K562 (cell line): ENCODE results near the gene ANO9. TPM values are rescaled to one million over a fixed set of nuclear protein-coding genes. Genes with fewer than 3 reads are reported as not detected.
A peak's percentile ranks its signal among the peaks of the same experiment; 100 is the strongest.

ENCODE experiments used
- ATAC-seq: fragments of 200-7000 bp; cut with Tn5 transposase; 3 replicates; pipeline ENCODE4 v1.9.1; 2020; ENCODE audit warnings: moderate library complexity
- BruUV-seq: library from RNA; stranded (reverse); fragments of 400-500 nt; replicated peaks from 2 replicates; lab custom pipeline; 2021; lab: Mats Ljungman, UMichigan
- CTCF ChIA-PET: fragments of 300-600 bp; formaldehyde crosslinking; extraction: SDS; loops from one replicate; lab custom pipeline; 2021; ENCODE audit warnings: low intra/inter-chr PET ratio; lab: Yijun Ruan, JAX
- POLR2A ChIA-PET: fragments of 300-600, 350-650 bp; sonication (Branson Sonifier 250); formaldehyde crosslinking; extraction: SDS; loops from one replicate; lab custom pipeline; 2021; ENCODE audit warnings: antibody characterized with exemption, inconsistent platforms; lab: Yijun Ruan, JAX
- DNase-seq, 4 experiments: peaks; one replicate each; pipeline versions ENCODE4 v3.0.0 to v3.0.0-alpha.2; 2011 to 2018; ENCODE audit warnings: low spot score in 3 of 4, mixed read lengths in 3 of 4; ENCODE audit errors: extremely low read depth in 1 of 4
- FAIRE-seq: peaks from 2 replicates; lab custom pipeline; 2011; peaks lifted over from hg19 to GRCh38; lab: Jason Lieb, UNC
- H2AFZ ChIP-seq: 2 replicates; pipeline ENCODE4 v1.6.0; 2011; ENCODE audit warnings: low read depth, low read length, control low read depth, inconsistent platforms
- H3K27ac ChIP-seq: fragments of 200-600 bp; 3 replicates; pipeline ENCODE4 v1.8.0; 2011; ENCODE audit warnings: low read depth, mild to moderate bottlenecking, control low read depth, inconsistent platforms, low read length, moderate library complexity, mixed read lengths; ENCODE audit errors: extremely low read depth
- H3K27me3 ChIP-seq, 2 experiments: fragments of 300-600 bp in 1 of 2; 2 replicates in 1 of 2; 3 replicates in 1 of 2; pipeline versions ENCODE4 v1.6.0 to v1.8.0; 2011; ENCODE audit warnings: inconsistent platforms in 2 of 2, low read length in 2 of 2, mild to moderate bottlenecking in 1 of 2, mixed read lengths in 1 of 2, moderate library complexity in 1 of 2; ENCODE audit not compliant: control insufficient read depth in 2 of 2, insufficient read depth in 2 of 2
- H3K36me3 ChIP-seq: fragments of 300-600 bp; 3 replicates; pipeline ENCODE4 v1.8.0; 2011; ENCODE audit warnings: mild to moderate bottlenecking, low read length, inconsistent platforms; ENCODE audit not compliant: control insufficient read depth, insufficient read depth
- H3K4me1 ChIP-seq, 2 experiments: fragments of 200-600 bp in 1 of 2; replicated peaks in 1 of 2; 2 replicates in 1 of 2; 3 replicates in 1 of 2; pipeline versions ENCODE4 v1.5.1 to v1.8.0; 2011; ENCODE audit warnings: inconsistent platforms in 2 of 2, low read length in 2 of 2, mild to moderate bottlenecking in 1 of 2, mixed read lengths in 1 of 2, moderate library complexity in 1 of 2; ENCODE audit not compliant: control insufficient read depth in 2 of 2, insufficient read depth in 2 of 2
- H3K4me2 ChIP-seq: 2 replicates; pipeline ENCODE4 v1.6.1; 2011; ENCODE audit warnings: low read length, control low read depth, inconsistent platforms, mixed read lengths; ENCODE audit not compliant: insufficient read depth
- H3K4me3 ChIP-seq: fragments of 200-600 bp; sonication (generic), shearing (Covaris generic); 2 replicates; pipeline ENCODE4 v1.5.1; 2016; ENCODE audit warnings: control low read depth, inconsistent platforms
- H3K79me2 ChIP-seq: fragments of 200-600 bp; 3 replicates; pipeline ENCODE4 v1.8.0; 2011; ENCODE audit warnings: low read length, inconsistent platforms; ENCODE audit not compliant: control insufficient read depth, insufficient read depth
- H3K9ac ChIP-seq, 2 experiments: 2 replicates each; pipeline versions ENCODE4 v1.6.0 to v1.6.1; 2011; ENCODE audit warnings: low read depth in 2 of 2, low read length in 2 of 2, control low read depth in 1 of 2, inconsistent platforms in 1 of 2, mild to moderate bottlenecking in 1 of 2, mixed read lengths in 1 of 2; ENCODE audit not compliant: insufficient read depth in 1 of 2
- H3K9me1 ChIP-seq: one replicate; pipeline ENCODE4 v1.6.0; 2011; ENCODE audit warnings: inconsistent platforms, mild to moderate bottlenecking, low read length, moderate library complexity; ENCODE audit not compliant: control insufficient read depth, insufficient read depth
- H3K9me3 ChIP-seq: replicated peaks from 2 replicates; pipeline ENCODE4 v1.5.1; 2011; ENCODE audit warnings: low read depth, low read length, inconsistent platforms; ENCODE audit not compliant: control insufficient read depth, insufficient read depth
- H4K20me1 ChIP-seq: replicated peaks from 2 replicates; pipeline ENCODE4 v1.6.1; 2011; ENCODE audit warnings: low read length, inconsistent platforms, mixed read lengths; ENCODE audit not compliant: control insufficient read depth, insufficient read depth
- MAX ChIP-seq: sonication (generic); formaldehyde crosslinking; IDR thresholded peaks from 2 replicates; pipeline ENCODE4 v1.9.0; 2022; ENCODE audit warnings: mild to moderate bottlenecking, missing genetic modification reagents
- MTA1 ChIP-seq: fragments of 450-650 bp; IDR thresholded peaks from 2 replicates; pipeline ENCODE4 v1.6.1; 2017; ENCODE audit warnings: borderline replicate concordance
- NFE2L1 ChIP-seq: fragments of 450-650 bp; IDR thresholded peaks from 2 replicates; pipeline ENCODE4 v1.6.1; 2016; ENCODE audit warnings: missing genetic modification characterization, low read depth, mild to moderate bottlenecking, missing compliant biosample characterization, moderate library complexity, borderline replicate concordance
- ZNF212 ChIP-seq: fragments of 450-650 bp; formaldehyde crosslinking; IDR thresholded peaks from 2 replicates; pipeline ENCODE4 v1.4.0; 2020; ENCODE audit warnings: mild to moderate bottlenecking
- WGBS: fragments of 100-300 bp; shearing (Covaris generic); methylation state at CpG from one replicate; pipeline ENCODE4 v1.1.6; 2016; ENCODE audit warnings: low coverage, mixed read lengths; ENCODE audit not compliant: insufficient coverage; ENCODE audit errors: missing lambda C conversion rate; 5-methylcytosine and 5-hydroxymethylcytosine counted together
- in situ Hi-C: fragments of 300-500 bp; cut with MboI; formaldehyde crosslinking; loops from 4 replicates; pipeline ENCODE4 v1.15.0; 2018; ENCODE audit warnings: inconsistent platforms, mixed read lengths
- intact Hi-C: fragments of 100-400 bp; cut with micrococcal nuclease; formaldehyde crosslinking; loops from 2 replicates; pipeline ENCODE4 v1.14.2; 2022
- polyA plus RNA-seq, 8 experiments: library from polyadenylated mRNA; depleted of rRNA in 4 of 8; stranded (reverse) in 5 of 8; unstranded in 3 of 8; fragments of >200 nt; fragmentation: Nextera tagmentation in 2 of 8; fragmentation: Illumina TruSeq in 1 of 8; extraction: Ambion mirVana in 2 of 8; extraction: Trizol in 1 of 8; gene quantifications; 2 replicates each; pipeline versions ENCODE4 v1.2.1 to v1.2.3, GENCODE V29; 2011 to 2014; ENCODE audit warnings: inconsistent platforms in 1 of 8, missing spikeins in 1 of 8
- total RNA-seq, 7 experiments: library from RNA; depleted of rRNA in 6 of 7; stranded (reverse); fragments of >200 nt in 6 of 7; fragmentation: Illumina TruSeq in 2 of 7; extraction: Trizol in 2 of 7; gene quantifications; 2 replicates each; pipeline versions ENCODE4 v1.2.1 to v1.2.3, GENCODE V29; 2011 to 2021; ENCODE audit warnings: low replicate concordance in 1 of 7

Gene ANO9
- total and polyA plus RNA-seq, 9 of the 15 experiments (the other 6 are each of a cell fraction or from before 2014, with no cell fraction given), result 0.20 to 14.5 (median 4.5) TPM

- Histone ChIP-seq H3K79me2 (no peaks in the 10 kb centered on the region), H3K9me1 (no peaks in the 10 kb centered on the region), H3K27me3 (no peaks in the 10 kb centered on the region), H4K20me1 (no peaks in the 10 kb centered on the region), H3K4me2 (no peak overlapping the region), H3K9ac (peak overlapping the region in 1 of 2 experiments; percentile 75; a peak in 2 of 4 replicates), H2AFZ (no peak overlapping the region), H3K9me3 (no peaks in the 10 kb centered on the region), H3K4me3 (no peak overlapping the region), H3K27ac (no peak overlapping the region), H3K4me1 (peaks cover 5 to 58% of the 10 kb centered on the region in 2 experiments), H3K36me3 (no peaks in the 10 kb centered on the region)
- FAIRE-seq, result no peak
- no peak for ATAC-seq
- CTCF ChIA-PET, result no interaction called here
- no peak for DNase-seq
- no TSS peak for BruUV-seq
- 12% methylated on average over 7 of the region's 14 CpGs for WGBS
- intact Hi-C loops, result no loop called here
- TF ChIP-seq MAX (CRISPR knock-in tag) (0 out of 2 replicates have a peak, but pooled peaks have one; percentile 8), MTA1 (peak; percentile 38; the same call in 1 of the 2 replicates), ZNF212 (no peak), NFE2L1 (tag) (no peak)
- in situ Hi-C loops, result no loop called here
- POLR2A ChIA-PET, result no interaction called here
These were observed 28.4 kb downstream of the ANO9 start for GRCh38 chr11:413120-414081.
